Left renal cortex interstitium (tissue), 4 donors: ENCODE measurements around the gene MUC6. TPM values are rescaled to one million over a fixed set of nuclear protein-coding genes. Genes with fewer than 3 reads are reported as not detected.
"Not testable (repeated sequence)": the region's sequence is repeated elsewhere in the genome, so short reads cannot be mapped to it uniquely, and the experiment has no call there.

ENCODE experiments used
- DNase-seq, 4 donors: peaks; one replicate each; pipeline ENCODE4 v3.0.0-alpha.2; 2013; ENCODE audit warnings: low read depth in 4 of 4, low spot score in 2 of 4, missing footprints in 1 of 4
- polyA plus RNA-seq, 4 donors: library from polyadenylated mRNA; unstranded; fragments of 120-200 nt; gene quantifications; one replicate each; pipeline ENCODE4 v1.2.1, GENCODE V29; 2013; ENCODE audit not compliant: insufficient read length in 4 of 4

The MUC6 gene
- polyA plus RNA-seq, 4 donors, result 5.7 to 56.0 (median 20.3) TPM

DNA sequence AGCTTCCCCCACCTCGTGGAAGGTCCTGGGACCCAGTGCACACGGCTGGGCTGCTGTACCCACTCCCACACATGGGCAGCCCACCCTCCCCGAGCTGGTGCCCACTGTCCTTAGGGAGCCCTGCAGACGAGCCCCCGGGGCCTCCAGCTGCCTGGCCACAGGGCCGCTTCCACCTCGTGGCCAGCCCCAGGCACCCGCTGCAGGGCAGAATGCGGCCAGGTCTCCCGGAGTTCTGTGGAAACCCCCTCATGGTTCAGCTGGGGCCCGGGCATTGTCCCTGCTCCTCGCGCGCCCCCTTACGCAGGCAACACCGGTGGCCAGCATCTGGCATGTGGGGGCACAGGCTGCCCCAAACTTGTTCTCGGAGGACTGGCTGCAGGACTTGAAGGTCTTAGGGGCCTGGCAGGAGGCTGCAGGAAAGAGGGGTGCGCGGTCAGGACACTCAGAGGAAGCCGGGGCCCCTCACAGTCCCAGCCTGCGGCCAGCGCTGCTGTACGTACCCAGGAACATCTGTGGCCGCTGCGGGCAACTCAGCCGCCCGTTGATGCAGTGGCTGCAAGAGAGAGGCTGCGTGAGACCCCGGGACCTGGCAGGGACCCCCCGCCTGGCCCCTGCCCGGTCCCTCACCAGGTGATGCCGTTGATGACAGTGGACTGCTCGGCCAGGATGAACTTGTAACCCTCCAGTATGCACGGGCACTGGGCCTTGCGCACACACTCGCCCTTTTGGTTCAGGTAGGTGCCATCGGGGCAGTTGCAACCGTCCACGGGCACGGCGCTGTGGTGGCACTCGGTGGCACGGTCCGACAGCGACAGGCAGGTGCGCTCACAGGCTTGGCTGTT lies 9.7 kb downstream of the MUC6 start:
- no peak for DNase-seq

DNA sequence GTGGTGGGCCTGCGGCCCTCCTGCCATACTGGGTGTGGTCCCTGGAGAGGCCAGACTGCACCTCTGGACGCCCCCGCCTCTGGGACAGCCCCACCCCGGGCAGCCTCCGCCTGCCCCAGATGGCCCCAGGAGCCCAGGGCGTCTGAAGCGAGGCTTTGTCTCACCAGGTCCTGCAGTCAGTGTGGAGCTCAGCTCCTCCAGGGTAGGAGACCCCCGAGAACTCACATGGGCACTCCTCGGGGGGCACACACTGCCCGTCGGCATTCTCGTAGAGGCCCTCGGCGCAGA lies 10.4 kb downstream of the MUC6 start:
- no peak for DNase-seq

DNA sequence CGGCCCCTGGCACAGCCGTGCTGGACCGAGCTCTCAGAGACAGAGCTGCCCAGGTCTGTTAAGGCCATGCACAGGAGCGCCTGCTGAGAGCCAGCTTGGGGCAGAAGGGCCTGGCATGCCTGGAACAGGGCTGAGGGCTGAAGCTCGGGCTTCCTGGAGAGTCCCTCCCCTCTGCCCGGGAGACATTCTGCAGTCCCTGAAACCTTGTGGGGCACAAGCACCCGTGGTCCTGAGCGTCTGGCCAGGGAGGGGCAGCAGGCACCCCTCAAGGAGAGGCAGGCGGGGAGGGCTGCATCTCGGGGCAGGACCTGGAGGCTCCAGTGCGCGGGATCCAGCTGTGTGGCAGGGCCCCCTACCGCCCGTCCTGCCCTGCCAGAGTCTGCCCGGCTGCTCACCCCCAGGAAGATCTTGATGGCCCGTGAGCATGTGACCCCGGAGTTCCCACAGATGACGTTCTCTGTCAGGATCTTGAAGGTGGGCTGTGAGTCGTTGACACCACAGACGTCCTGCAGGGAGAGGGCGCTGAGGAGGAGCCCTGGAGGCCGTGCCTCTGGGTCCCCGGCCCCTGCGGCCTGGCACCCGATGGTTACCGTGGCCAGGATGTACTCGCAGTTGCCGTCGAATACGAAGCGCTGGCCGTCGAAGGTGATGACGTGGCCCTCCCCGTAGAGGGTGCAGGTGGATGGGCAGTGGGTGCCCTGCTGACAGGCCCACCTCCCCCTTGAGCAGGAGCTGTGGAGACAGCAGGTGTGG lies 10.9 kb downstream of the MUC6 start:
- DNase-seq, result no peak

GRCh38 chr11:1024597-1025409 lies 11.7 kb downstream of the MUC6 start:
- DNase-seq, result no peak

GRCh38 chr11:1023811-1024596 lies 12.5 kb downstream of the MUC6 start:
- no peak for DNase-seq

DNA sequence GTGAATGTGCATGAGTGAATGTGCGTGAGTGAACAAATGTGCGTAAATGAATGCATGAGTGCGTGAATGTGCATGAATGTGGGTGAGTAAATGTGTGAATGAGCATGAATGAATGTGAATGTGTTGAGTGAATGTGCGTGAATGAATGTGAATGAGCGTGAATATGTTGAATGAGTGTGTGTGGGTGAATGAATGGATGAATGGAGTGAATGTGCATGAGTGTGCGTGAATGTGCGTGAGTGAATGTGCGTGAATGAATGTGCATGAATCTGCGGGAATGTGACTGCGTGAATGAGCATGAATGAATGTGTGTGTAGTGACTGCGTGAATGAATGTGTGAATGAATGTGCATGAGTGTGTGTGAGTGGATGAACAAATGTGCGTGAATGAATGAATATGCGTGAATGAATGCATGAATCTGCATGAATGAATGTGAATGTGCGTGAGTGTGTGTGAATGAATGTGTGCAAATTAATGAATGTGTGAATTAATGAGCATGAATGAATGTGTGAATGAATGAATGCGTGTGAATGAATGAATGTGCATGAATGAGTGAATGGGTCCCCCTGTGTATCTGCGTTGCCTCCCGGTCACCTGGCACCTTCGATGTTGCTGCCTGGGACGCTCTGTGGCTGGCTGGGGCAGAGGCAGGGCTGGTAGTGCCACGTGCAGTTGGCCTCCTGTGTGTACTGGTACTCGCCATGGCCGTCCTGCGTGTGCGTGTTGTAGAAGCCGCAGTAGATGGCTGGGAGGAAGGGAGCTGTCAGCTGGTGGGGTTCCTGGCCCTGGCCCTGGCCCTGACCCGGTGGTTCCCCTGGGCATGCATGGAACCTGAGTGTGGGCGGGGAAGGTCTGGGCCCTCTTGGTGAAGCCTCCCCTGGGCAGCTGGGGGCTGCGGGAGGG lies 13.4 kb downstream of the MUC6 start:
- DNase-seq, result no peak

DNA sequence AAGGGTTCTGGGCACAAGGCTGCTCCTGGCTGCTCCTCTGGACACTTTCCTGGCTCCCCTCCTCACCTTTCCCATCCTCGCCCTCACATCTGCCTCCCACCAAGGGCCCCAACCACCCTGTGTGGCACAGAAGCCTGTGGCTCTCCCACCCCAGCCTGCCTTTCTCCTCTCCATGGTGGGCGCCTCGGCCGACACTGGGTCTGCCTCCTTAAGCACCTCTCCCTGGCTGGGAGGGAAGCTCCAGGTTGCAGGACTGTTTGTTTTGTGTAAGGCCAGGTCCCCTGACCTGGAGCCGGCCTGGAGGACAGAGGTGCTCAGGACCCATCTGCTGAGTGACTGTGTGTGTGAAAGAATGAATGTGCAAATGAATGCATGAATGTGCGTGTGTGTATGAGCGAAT lies 14.1 kb downstream of the MUC6 start:
- no peak for DNase-seq

- DNase-seq, result no peak
These were observed 16.2 kb downstream of the MUC6 start for GRCh38 chr11:1020211-1020905.

DNA sequence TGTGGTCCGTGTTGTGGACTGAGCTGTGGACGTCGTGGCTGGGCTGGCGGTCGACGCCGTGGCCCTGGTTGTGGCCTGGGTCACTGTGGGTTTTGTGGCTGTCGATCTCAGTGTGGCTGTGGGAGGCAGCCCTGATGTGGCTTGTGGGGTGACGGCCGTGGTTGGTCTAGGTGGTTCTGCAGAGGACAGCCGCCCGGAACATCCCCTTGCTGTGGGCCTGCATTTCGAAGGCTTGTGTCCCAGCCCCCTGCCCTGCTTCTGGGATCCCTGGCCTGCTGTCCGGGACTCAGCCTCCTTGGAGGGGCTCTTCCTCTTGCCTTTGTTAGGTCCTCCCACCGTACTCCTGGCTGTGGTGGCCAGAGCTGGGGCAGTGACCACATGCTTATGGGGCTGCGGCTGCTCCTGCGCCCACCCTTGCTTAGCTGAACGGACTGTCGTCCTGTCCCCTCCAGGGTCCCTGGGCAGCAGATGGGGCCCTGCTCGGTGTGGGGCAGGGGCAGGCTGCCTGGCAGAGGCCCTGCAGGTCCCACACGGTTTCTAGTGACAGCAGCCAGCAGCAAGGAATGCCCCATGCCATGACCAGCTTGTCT lies 17.1 kb downstream of the MUC6 start:
- no peak for DNase-seq

DNA sequence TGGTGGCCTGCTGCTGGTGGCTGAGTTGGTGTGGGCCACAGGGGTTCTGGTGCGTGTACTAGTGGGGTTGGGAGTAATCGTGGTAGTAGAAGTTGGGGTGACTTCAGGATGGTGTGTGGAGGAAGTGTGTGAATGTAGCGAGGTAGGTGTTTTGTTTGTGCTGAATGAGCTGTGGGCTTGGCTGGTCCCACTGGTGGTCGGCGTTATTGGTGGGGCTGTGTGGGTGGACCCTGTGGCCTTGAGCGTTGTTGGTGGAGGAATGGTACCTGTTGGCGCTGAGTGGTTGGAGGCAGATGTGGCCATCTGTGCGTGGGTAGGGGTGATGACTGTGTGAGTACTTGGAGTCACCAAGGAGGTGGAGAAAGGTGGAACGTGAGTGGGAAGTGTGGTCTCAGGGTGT lies 18.4 kb downstream of the MUC6 start:
- no peak for DNase-seq

DNA sequence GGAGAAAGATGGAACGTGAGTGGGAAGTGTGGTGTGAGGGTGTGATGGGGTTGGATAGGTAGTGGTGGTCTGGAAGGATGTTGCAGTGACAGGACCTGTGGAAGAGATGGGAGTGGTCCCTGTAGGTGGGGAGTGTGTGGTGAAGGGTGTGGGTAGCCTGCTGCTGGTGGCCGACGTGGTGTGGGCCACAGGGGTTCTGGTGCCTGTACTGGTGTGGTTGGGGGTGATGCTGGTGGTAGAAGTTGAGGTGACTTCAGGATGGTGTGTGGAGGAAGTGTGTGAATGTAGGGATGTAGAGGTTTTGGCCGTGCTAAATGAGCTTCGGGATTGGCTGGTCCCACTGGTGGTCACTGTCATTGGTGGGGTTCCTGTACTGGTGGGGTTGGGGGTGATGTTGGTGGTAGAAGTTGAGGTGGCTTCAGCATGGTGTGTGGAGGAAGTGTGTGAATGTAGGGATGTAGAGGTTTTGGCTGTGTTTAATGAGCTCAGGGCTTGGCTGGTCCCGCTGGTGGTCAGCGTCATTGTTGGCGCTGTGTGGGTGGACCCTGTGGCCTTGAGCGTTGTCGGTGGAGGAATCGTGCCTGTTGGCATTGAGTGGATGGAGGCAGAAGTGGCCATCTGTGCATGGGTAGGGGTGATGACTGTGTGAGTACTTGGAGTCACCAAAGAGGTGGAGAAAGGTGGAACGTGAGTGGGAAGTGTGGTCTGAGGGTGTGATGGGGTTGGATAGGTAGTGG lies 19.1 kb downstream of the MUC6 start:
- no peak for DNase-seq

- DNase-seq, result not testable (repeated sequence)
These were observed 19.9 kb downstream of the MUC6 start for GRCh38 chr11:1016610-1017126.

DNA sequence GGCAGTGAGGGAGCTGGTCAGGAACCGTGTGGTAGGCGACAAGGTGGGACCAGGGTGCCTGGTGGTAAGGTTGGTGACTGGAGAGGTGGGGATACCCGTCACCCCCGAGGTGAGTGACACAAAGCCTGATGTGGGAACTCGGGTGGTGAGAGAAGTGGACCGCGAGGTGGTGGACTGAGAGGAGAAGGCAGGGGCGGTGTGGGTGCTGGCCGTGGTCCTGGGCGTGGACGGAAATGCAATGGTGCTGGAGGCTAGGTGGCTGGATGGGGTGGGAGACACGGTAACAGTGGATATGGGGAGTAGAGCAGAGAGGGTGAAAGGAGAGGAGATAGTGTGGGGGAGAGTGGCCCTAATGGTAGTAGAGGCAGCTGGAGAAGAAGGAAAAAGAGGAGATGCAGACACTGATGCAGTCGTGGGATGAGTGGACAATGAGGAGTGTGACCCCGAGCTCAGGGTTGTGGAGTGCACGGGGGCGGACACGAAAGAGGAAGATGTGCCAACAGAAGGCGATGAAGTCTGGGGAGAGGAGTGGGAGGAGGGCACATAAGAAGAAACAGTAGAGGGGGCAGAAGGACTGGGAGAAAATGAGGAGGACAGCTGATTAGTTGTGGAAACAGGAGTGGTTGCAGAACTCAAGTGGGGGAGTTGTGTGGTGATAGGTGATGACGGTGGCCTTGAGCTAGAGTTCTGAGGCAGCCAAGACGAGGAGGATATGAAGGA lies 20.5 kb downstream of the MUC6 start:
- no peak for DNase-seq

GRCh38 chr11:1015064-1015463 lies 21.5 kb downstream of the MUC6 start:
- DNase-seq, result no peak

- DNase-seq, result no peak
These were observed 22.2 kb downstream of the MUC6 start for GRCh38 chr11:1014276-1014675.

GRCh38 chr11:1013631-1013935 lies 22.9 kb downstream of the MUC6 start:
- no peak for DNase-seq
